HG03520 (cell line): ENCODE results near the gene MRPL10.

ENCODE experiments used
- ATAC-seq: cut with Tn5 transposase; IDR thresholded peaks from one replicate; pipeline ENCODE4 v1.9.1; 2021; ENCODE audit warnings: mild to moderate bottlenecking, moderate library complexity; ENCODE audit not compliant: unreplicated experiment

MRPL10 gene

DNA sequence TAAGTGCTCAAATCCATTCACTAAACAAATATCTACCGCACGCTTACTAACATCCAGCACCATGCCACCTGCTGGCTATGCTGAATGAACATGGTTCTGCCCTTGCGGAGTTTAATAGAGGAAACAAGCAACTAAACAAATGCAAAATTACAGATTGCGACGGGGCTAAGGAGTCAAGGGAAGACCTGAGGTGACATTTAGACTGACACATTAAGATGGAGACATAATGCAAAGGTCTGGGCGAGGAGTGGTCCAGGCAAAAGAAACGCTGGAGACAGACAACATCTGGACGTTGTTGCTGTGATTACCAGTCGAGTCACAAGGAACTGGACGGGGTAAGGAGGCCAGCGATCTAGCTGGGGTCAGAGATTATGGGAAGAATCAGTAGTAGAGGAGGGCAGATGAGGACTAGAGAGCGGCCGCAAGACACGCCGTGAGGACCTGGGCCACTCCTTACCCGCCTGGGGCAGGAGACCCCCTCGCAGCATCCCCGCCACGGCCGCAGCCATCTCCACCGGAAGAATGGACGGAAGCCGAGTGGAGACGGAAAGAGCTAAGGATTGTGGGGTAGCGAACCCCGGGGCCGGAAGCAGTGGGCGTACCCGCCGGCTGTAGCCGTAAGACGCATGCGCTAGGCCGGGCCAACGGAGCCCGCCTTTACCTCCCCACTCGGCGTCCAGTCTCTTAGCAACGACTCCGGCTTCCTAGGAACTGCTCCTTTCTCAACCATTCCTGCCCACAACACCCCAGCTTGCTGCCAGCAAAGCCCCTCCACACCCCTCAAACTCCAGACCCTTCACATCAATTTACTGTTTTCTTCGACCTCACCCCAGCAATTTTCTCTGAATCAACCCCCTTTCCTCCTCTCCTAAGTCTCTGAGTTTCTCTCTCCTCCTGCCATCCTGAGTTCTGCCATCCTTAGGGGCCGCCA, at the start of gene MRPL10, which contains the start of gene LRRC46:
Gene MRPL10 (minus strand): TSS at position 539 of the 931 bp plus-strand sequence. CDS start 30 bp downstream, at position 509.
Gene LRRC46 (plus strand): TSS at position 668 of the 931 bp plus-strand sequence. CDS start 320 bp downstream, outside the sequence.
- peak; percentile 82 for ATAC-seq

DNA sequence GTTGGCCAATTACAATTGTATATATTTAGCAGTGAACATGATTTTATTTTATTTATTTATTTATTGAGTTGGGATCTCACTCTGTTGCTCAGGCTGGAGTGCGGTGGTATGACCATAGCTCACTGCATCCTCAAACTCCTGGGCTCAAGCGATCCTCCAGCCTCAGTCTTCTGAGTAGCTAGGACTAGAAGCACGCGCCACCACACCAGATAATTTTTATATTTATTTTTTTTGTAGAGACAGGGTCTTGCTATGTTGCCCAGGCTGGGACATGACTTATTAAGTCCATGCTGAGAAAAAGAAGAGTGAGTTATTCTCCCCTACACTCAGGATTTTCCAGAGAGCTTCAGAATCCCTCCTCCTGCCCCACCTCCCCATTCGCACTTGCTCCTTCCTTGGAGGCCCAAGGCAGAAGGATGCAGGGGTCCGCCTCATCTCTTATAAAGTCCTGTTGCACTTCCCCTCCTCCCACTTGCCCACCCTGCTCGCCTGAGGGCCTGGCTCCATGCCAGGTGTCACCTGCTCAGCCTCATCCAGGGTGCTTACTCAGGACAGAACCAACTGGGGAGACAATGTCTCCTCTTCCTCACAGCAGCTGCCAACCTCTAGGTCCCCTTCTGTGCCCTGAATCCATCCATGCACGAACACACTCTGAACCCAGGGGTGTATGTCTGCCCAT, 48.6 kb upstream of the MRPL10 start:
- ATAC-seq: no peak

DNA sequence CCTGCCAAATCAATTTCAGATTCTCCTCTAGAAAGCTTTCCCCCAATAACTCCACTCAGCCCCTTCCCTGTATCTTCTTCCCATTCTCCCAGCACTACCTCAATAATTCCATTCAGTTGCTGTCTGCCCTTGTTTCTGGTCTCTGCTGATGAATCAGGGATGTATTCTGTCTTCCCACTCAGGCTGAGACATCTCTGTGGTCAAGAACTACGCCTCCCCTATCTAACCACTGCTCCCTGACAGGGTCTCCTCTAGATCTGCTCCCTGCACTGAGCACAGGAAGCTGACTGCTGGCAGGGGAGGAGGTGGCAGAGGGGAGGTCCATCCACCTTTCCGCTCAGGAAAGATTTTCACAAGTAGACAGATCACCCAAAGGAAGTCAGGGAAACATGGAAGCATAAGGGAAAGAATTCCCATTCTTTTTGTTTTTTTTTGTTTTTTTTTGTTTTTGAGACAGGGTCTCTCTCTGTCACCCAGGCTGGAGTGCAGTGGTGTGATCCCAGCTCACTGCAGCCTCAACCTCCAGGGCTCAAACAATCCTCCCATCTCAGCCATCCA, 47.8 kb upstream of the MRPL10 start:
- no peak for ATAC-seq

DNA sequence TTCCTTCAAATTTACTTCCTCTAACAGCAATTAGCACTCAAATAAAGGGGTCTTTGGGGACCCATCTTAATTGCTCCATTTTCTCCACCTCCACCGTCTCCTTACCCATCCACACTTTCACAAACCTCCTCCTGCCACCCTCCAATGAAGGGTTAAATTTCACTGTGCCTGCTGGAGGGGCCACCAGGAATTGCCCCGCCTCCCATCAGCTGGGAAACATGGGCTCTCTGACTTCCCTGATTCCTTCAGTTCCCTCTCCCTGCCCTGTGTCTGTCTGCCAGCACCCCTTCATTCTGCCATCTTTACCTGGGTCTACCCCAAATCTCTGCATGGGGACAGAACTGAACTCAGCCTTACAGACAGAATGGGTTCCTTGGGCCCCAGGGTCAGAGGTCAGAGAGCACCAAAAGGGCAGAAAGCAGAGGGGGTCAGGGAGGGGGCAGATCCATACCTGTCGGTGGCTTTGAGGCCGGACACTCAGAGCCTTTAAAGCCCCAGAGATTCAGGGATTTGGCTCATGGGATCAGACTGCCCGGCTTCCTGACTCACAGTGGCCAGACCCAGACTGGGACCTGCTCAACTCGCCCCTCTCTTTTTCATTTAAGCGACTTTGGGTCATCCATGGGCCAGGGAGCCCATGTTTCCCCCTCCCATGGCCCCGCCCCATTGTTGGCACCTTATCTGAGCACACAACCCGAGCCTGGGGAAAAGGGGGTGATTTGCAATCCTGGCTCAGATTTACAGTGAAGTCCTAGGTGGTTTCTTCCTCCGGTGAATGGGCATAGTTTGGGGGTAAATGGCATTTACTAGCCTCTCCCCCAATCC, 47.1 kb upstream of the MRPL10 start:
- no peak for ATAC-seq

DNA sequence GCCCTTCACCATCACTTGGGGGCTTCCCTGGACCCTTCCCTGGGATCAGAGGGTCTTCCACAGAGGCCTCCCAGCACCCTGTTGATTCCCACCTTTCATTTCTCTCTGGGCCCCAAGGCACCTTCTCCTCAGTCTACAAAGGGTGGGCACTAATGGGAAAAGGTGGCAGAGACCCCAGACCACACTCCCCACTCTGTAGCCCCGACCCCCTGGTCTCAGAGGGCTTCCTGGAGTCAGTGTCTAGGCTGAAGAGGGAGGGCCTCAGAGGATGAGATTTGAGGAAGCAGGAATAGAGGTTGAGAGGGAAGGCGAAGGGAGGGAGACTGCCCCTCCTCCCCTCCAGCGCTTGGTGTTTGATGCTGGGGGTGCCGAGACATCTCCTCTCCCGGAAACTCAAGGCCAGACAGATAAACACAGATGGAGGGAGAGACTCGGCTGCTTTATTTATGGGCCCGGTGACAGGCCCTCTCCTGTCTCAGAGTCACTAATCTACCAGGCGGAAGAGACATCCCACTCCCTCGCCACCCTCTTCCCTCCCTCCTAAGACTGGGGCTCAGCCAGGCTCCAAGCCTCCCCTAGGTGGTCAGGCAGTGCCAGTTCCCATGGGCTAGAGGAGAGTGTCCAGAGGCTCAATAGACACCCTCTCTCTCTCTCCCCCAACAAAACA, 46.2 kb upstream of the MRPL10 start:
- no peak for ATAC-seq

- no peak for ATAC-seq
These were observed 44.0 kb upstream of the MRPL10 start for GRCh38 chr17:47875011-47875985.

DNA sequence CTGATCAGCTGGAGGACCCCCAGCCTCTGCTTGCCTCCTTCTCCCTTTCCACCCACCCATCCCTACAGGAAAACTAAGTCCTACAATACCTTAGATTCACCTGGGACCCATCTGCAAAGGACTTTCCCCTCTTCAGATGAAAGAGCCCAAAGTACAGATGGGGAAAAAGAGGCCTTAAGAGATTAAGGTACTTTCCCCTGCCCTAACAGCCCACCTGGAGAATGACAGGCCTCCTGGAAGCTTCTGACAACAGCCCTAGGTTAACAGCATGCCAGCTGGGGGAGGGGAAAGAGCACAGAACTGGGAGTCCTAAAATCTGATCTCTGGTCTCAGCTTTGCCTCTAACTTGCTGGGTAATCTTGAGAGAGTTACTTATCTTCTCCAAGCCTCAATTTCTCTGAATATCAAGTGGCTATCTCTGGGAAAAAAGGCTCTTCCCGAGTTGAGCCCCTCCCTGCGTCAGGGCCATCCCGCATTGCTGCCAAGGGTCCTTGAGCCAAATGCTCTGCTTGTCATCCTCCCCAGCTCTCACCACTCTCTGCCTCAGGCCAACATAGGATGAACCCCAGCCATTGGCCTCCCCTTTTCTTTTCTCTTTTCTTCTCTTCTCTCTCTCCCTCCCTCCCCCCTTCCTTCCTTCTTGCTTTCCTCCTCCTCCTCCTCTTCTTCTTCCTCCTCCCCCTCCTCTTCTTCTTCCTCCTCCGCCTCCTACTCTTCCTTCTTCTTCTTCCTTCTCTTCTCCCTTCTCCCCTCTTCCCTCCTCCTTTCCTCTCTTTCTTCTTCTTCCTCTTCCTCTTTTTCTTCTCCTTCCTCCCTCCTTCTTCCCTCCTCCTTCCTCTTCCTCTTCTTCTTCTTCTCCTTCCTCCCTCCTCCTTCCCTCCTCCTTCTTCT, 42.1 kb upstream of the MRPL10 start:
- ATAC-seq: no peak

GRCh38 chr17:47872651-47873161, 41.4 kb upstream of the MRPL10 start:
- no peak for ATAC-seq

GRCh38 chr17:47872019-47872650, 40.8 kb upstream of the MRPL10 start:
- no peak for ATAC-seq

DNA sequence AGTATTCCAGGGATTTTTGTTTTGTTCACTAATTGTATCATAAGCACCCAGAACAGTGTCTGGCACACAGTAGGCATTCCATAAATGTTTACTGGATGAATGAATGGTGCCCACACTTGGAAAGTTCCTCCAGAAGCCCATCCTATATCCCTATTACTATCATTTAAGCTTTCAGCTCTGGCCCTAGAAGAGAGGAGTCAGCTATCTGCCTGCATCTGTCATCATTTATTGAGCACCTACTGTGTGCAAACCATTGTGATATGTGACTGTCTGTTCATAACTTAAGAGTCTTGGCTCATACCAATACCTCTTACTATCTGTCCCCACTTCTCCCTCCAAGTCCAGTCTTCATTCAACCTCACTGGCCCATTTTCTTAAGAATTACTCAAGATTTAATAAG, 39.7 kb upstream of the MRPL10 start:
- no peak for ATAC-seq

GRCh38 chr17:47870056-47870455, 38.7 kb upstream of the MRPL10 start:
- ATAC-seq: no peak

- ATAC-seq: no peak
These were observed 37.8 kb upstream of the MRPL10 start for GRCh38 chr17:47869114-47869513.

GRCh38 chr17:47867813-47868533, 36.6 kb upstream of the MRPL10 start:
- no peak for ATAC-seq

GRCh38 chr17:47866941-47867340, 35.6 kb upstream of the MRPL10 start:
- ATAC-seq: no peak

GRCh38 chr17:47864791-47865216, 33.5 kb upstream of the MRPL10 start:
- ATAC-seq: no peak

GRCh38 chr17:47862621-47863440, 31.5 kb upstream of the MRPL10 start:
- ATAC-seq: no peak
